ENCODE measurements around the gene ZC4H2.
"Not testable (repeated sequence)": the region's sequence is repeated elsewhere in the genome, so short reads cannot be mapped to it uniquely, and the experiment has no call there.

The ZC4H2 gene

GRCh38 chrX:64975989-64976672, at the start of gene ZC4H2:
Gene ZC4H2, minus strand, starts transcription at chrX:64976450. Its CDS starts 73 bp downstream, at chrX:64976377.
- peak; percentile 64 to 66 for DNase-seq

GRCh38 chrX:65017451-65017850, 41.2 kb upstream of the ZC4H2 start:
- DNase-seq: no peak

DNA sequence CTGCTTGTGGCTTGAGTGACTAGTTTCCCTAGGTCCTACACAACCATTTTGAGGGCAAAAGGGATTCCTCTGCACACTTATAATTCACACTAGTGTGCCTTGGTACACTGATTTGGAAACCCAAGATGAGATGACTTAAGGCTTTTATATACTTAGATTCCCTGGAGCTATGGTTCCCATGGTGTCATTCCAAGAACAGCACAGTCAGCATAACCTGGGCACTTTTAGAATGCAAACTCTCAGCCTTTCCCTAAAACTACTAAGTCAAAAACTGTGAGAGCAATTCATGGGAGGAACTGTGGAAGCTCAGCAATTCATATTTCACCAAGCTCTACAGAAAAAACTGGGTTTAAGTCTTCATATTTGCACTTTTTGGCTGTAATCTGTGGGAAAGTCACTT, 38.0 kb upstream of the ZC4H2 start:
- no peak for DNase-seq

- no peak for DNase-seq
These were observed 33.2 kb upstream of the ZC4H2 start for GRCh38 chrX:65009459-65009858.

GRCh38 chrX:65002208-65002607, 26.0 kb upstream of the ZC4H2 start:
- DNase-seq: not testable (repeated sequence)

DNA sequence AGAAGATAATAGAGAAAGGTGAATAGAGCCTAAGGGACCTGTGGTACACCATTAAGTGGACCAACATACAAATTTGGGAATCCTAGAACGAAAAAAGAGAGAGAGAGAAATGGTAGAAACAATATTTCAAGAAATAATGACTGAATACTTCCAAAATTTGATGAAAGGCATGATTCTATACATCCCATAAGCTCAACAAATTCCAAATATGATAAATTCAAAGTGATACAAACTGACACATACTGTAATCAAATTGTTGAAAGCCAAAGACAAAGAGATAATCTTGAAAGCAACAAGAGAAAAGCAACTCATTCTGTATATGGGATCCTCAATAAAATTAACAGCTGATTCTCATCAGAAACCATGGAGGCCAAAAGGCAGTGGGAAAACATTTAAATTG, 20.6 kb upstream of the ZC4H2 start:
- no peak for DNase-seq

DNA sequence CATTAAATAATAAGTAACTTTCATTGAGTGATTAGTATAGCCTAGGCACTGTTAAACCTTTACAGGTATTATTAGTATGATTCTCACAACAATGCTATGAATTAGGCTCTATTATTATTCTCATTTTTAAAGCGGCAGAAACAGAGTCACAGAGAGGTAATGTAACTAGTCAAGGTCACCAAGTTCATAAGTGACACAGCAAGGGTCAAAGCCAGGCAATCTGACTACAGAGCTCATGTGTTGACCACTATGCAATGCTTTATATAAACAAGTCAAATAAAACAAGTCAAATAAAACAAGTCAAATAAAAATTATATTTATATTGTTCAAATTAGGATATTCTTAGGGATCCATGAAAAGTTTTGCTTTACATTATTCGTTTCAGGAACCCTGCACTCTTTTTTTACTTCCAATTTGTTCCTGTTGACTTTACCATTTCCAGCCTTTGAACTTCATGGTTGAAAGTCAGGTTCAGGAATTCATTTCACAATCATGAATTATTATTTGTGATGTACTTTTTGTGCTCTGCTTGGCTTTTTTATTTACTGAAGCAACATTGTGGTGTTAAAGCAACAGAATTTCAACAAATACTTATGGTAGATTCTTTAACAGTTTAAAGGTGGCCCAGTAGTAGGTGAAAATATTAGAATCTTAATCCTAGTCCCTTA, 18.0 kb upstream of the ZC4H2 start:
- DNase-seq: no peak

DNA sequence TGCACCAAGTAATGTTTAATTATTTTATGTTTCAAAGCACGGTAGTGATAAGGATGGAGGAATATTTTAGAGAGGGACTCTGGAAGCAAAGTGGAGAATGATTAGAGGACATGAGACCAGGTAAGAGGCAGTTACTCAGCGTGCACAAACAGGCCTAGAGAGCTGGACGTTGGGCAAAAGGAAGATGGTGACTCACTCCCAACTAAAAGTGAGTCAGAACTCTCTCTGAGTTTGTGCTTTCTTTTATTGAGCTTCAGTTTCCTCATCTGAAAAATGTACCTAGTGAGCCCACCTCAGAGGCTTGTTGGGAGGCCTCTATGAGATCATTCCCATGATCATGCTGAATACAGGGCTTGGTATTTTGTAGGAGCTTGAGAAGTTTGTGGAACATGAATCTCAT, 1.6 kb upstream of the ZC4H2 start:
- no peak for DNase-seq

DNA sequence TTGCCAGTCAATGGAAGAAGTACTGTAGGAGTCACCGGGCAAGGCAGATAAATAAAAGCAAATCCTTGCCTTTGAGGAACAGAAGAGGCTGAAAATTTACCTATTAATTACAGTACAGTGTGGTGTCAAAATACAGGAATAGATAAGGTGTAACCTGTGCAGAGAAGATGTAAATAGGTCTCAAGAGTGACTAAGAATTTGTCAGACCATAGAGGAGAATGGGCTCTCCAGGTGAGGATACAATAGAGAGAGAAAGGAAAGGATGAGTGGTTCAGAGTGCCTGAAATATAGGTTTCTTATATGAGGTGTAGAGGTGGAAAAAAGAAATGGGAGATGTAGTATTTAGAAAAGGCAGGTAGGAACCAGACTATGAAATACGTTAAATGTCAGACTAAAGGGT, 801 bp upstream of the ZC4H2 start:
- no peak for DNase-seq

- DNase-seq: no peak
These were observed 407 bp upstream of the ZC4H2 start for GRCh38 chrX:64976673-64977040.

DNA sequence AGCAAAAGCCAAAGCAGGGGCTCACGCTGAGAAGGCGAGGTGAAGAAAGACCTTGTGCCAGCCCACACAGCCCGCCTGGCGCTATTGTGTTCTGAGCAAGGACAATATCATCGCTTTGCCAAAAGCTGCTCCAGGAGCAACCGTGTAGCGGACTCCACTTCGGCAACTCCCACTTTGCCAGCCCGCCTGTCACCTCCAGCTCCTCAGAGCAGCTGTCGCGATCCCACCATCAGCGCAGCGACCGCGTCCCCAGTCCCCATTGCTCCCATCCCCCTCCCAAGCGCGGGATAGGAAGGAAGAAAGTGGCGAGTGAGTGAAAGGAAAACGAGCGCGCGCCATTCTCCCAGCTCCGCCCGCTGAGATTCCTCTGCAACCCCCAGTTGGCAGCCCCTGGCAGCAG, 759 bp downstream of the ZC4H2 start:
- DNase-seq: peak in 1 of 2 donors; percentile 1

GRCh38 chrX:64925480-64925879, 50.8 kb downstream of the ZC4H2 start:
- no peak for DNase-seq

DNA sequence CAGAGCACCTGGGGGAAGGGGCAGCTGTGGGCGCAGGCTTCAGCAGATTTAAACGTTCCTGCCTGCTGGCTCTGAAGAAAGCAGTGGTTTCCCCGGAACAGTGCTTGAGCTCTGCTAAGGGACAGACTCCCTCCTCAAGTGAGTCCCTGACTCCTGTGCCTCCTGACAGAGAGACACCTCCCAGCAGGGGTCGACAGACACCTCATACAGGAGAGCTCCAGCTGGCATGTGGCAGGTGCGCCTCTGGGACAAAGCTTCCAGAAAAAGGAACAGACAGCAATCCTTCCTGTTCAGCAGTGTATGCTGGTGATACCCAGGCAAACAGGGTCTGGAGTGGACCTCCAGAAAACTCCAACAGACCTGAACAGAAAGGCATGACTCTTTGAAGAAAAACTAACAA, 68.1 kb downstream of the ZC4H2 start:
- no peak for DNase-seq

DNA sequence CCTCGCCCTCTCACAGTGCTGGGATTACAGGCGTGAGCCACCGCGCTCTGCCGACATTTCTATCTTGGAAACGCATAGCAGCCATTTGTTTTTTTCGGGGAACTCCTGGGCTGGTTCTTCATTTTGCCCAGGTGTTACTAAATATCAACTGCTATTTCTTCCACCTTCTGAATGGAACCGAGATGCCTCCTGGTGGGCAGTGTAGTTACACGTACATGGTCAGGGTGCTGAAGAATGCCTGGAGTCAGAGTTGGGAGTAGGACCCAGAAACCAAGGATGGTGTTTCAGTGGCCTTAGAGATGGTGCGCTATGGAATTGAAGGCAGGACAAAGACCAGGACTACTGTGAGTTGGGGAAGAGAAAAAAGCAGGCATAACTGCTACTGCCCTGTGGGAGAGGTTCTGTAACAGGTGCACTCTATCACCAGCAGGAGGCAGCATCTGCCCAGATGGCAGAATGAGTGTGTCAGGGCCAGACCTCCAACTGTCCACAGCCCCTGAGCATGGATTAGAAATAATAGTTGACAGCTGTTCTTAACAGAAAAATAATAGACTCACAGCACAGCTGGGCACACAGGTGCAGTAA, 81.7 kb downstream of the ZC4H2 start:
- no peak for DNase-seq

DNA sequence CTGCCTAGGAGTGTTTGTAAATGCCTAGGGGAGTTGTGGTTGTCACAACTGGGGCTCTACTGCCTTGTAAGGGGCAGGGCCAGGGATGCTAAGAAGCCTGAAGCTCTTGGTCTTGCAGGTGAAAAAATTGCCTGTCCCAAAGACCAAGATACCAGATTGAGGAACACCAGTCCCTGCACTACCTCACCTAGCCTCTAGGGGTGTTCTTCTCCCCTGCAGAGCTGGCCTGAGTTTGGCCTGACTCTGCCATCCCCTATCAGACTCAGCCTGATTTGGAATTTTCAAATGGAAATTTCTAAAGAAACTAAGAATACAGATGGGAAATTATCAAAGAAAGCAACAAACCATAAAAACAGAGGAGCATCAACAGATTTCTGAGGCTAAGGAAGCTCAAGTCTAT, 90.4 kb downstream of the ZC4H2 start:
- DNase-seq: no peak

DNA sequence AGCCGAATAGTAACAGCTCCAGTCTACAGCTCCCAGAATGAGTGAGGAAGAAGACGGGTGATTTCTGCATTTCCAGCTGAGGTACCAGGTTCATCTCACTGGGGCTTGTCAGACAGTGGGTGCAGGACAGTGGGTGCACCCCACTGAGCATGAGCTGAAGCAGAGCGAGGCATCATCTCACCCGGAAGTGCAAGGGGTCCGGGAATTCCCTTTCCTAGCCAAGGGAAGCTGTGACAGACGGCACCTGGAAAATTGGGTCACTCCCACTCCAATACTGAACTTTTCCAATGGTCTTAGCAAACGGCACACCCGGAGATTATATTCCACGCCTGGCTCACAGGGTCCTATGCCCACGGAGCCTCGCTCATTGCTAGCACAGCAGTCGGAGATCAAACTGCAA, 97.5 kb downstream of the ZC4H2 start:
- not testable (repeated sequence) for DNase-seq

- no peak for DNase-seq
These were observed 109.0 kb downstream of the ZC4H2 start for GRCh38 chrX:64867217-64867616.
